NCI-H2196 (cell line): ENCODE results near the gene ZNF608.

Experiments used
- DNase-seq: peaks from one replicate; lab custom pipeline; 2025; ENCODE audit not compliant: unreplicated experiment; lab: John Stamatoyannopoulos, UW

The ZNF608 gene

DNA sequence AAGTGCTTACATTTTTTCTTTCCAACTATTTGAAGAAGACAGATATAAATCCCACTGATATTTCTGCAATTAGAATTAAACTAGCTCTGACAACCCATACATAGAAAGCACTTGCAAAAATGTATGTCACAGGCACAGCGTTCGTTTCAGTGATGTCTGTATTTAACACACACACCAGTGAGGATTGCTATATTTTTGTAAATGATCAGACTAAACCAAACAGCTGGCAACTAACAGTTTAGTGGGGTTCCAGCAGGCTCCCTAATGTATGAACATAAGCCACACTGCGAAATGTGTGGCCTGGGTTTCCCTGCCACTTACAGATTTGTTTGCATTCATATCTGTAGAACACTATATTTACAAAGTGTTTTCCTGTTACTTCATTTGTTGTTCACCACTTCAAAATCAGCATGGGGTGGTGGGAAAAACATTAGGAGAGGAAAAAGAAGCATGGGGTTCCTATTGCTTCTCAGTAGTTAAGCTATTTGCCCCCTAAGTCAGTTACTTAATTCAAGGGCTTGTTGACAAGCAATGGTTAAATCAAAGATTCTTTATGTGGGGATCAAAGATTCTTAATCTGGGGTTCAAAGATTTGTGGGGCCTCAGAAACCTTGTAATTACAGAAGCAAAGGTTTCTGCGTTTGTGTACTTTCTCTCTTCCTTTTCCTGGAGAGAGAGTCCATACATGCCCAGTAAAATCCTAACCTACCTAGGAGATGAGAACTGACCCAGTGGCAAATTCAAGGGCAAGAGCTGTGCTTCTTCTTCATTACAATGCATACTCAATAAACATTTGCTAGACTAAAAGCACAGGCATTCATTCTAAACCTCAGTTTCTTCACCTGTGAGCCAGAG is 27.1 kb downstream of the ZNF608 start:
- DNase-seq: no peak

DNA sequence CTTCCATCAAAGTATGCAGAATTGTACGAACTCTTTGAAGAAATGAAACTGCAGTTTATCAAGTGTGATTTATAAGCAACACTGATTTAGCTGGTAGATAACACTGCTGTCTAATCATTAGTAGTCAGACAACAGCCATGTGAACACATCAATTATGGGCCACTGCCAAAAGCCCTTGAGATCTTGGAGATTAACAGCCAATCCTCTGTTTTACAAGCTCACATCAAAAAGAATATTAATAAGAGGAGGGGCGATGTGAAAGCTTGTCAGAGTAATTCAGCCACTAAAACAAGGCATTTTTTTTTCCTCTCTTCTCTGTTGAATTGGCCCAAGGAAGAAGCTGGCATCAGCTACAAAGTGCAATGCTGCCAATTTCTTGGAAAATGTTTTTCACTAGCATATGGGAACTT is 28.1 kb downstream of the ZNF608 start:
- peak; percentile 63 for DNase-seq

DNA sequence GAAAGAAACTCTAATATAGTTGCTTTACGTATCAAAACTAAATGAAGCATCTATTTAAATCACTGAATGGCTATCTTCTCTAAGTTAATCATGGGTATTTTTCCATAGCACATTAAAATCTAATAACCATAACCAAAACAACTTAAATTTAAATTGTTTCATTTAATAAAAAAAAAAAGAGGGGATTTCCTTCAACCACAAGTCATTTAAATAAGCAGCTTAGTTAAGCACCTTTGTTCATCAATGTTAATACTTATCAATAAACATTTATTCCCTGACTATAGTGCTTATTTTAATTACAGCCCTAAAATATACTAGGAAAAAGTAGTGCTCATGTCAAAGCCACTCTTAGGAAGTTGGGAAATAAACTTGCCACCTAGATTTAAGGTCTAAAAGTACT is 30.3 kb downstream of the ZNF608 start:
- no peak for DNase-seq

DNA sequence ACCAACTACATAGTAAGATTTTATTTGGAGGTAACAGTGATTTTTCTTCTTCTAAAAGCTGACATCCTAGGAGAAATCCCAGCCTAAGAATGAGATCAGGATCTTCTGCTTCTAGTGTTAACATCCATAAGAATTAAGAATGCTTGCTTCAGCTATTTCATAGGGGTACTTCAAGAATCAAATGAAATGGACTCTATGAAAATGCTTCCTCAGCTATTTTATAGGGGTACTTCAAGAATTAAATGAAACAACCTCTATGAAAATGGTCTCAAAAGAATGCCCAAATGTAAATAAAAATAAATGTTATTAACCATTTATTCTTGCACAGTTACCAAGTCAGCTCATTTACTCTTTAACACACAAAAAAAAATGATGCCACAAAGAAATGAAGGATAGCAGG is 31.5 kb downstream of the ZNF608 start:
- no peak for DNase-seq

DNA sequence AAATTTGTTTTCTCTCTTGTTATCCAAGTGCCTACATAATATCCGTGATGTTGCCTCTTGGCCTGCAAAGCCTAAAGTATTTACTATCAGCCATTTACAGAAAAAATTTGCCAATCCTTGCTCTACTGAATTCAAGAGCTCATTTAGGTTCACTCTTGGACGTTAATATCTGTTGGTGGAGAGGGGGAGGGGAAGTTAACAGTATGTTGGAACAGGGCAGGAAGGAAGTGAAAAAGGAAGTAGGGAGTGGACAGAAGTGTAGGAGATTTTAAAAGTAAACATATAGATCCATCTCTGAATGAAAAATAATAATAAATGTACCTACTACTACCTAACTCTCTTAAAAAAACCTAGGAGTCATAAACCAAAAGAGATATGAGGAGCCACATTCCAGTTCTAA is 32.8 kb downstream of the ZNF608 start:
- no peak for DNase-seq

DNA sequence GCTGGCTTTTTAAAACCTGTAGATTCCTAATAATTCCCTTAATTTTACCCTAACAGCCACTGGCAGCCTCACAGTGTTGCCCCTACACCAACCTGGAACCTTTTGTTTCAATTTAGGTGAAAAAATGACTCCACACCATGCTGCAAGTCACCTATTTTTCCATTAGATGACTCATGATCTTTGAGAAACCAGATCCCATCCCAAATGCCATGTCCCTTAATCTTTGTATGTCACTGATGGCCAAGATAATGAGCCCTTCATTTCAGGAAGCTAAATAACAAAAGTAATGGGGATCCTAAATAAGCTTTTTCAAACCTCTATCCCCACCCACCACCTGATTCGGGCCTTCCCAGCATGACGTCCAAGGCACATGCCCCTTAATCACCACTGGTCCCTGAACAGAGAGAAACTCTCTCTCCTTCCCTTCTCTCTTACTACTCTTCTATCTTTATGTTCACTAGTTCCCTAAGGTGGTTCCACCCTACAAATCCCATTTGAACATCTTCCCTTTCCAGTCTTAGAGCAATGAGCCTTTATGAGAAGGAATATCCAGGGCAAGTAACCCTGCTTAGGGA is 33.6 kb downstream of the ZNF608 start:
- no peak for DNase-seq

DNA sequence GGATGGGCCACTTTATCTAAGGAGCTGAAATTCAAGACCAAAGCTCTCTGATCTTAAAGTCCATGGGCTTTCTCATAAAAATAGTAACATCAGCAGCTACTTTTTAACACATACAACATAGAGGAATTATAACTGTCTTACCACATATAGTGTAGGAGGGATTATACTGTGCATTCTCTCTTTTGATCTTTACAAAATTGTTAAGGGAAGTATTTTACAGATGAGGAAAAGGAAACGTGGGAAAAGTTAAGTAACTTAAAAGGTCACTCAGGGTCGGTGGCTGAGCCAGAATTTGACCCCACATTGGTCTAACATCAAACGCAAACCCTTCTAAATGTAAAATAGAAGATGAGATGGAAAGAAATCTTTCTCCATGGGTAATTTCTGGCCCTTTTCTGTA is 38.4 kb downstream of the ZNF608 start:
- DNase-seq: no peak

DNA sequence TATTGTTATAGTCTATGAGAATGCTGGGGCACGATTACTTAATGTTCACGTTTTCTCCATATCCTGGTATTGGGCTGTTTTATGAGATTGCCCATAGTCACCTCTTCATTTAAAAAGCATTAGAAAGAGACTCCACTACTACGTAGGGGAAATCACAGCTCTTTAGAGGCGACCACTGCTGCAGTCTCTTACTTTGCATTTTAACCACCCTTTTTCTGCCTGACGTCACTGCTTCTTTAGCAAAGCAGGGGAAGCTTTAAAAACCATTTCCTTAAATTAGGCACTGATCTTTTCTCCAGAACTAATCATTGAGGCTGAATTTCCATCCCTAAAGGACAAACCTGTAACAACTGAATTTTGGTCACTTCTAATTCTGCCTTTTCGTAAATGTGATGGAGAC is 38.9 kb downstream of the ZNF608 start:
- DNase-seq: no peak

DNA sequence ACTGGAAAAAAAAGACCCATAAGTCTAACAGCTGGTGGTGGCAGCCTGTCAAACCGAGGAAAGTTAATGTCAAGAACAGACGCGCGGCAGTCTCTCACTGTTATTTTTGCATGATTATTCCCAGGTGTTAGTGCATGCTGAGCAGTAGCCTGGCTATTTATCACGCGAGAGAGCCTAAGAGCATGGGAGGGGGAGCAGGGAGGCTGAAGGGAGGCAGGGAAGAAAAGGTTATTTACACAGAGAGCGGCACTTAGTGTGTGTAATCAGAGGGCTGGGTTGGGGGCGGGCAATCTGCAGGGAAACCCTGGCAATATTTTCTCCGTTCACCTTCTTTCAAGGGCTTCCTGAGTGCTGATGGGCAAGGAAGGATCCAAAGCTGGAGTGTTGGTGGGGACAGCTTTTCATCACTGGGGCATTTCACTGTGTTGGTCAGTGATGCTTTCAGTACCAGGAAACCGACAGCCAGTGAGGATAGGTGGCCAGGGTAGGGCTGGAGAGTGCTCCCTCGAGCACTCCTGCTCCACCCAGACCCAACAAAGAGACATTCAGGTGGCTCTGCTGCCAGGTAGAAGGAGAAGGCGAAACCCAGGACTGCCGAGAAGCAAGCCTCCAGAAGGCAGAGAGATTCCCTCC is 39.6 kb downstream of the ZNF608 start:
- DNase-seq: peak; percentile 60

DNA sequence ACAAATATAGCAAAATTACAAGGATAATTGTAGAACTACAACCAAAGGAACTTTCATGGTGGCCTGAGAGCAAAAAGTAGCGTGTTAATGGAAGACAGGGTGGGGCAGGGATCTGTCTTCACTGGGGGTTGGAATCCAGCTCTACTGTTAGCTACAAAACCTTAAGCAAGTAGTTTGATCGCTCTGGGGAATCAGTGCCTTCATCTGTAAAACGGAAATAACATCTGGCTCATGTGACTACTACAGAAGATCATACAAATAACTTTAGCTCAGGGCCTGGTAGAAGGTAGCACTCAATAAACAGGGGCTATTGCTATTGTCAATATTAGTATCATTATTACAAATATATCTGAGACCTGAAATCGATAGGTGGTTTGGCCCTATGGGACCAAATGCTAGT is 40.4 kb downstream of the ZNF608 start:
- no peak for DNase-seq

DNA sequence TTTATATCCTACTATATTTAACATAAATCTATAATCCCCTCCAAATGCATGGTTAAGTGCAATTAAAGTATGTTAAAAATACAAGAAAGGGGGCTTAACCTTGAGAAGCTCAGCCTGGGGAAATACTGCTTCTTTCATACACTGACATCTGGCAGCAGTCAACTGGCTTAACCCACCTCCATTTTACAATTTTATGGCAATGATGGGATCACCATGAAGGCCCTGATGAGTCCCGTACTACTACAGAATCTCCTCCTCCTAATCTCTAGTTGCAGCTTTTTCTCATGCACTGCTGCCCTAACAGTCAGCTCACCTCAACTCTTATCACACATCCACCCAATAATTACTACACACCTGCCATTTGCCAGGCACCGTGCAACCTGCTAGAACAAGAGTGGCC is 40.9 kb downstream of the ZNF608 start:
- no peak for DNase-seq

DNA sequence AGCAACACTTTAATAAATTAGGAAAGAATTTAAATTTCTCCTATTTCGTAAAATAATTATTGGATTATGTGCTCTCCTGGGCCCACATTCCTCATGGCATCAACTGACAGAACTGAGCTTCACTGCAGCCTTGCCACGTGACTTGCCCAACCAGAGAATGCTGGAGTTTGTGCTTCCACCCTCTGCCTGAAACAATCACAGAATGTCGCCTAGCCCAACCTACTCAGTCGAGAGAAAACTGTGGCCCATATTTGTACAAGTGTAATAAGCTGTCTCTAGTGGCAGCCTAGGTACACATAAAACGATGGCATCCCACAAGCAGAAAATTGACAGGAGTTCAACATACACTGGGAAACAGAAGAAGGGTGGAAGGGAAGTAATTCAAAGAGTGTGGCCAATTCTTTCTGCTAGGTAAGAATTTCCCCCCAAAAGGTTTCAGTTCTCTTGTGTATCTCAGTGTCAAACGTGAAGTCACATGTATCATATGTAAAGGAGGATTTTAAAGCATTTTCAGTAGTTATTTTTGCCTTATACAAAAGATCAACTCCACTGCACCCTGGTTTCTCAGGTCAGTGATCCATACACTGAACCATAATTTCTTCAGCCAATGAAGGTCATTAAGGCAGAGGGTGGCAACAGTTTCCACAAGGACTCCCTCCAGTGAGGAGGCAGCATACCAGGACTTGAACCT is 41.7 kb downstream of the ZNF608 start:
- DNase-seq: no peak

DNA sequence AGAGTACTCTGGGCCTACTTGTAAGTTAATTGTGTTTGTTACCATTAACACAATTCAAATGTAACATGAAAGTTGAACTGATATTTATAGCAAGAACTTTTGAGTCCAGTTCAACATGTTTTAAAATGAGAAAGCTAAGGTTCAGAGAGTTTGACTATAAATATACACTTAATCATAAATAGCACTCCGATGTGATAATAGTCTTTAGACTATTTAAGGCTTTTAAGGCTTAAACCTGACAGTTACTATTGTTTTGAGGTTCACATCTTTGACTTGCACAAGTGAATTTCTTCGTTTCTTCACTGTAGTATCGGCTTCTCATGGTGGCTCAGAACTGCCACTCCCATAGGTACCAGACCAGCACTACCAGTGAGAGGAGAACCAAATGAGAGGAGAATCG is 42.4 kb downstream of the ZNF608 start:
- DNase-seq: no peak

DNA sequence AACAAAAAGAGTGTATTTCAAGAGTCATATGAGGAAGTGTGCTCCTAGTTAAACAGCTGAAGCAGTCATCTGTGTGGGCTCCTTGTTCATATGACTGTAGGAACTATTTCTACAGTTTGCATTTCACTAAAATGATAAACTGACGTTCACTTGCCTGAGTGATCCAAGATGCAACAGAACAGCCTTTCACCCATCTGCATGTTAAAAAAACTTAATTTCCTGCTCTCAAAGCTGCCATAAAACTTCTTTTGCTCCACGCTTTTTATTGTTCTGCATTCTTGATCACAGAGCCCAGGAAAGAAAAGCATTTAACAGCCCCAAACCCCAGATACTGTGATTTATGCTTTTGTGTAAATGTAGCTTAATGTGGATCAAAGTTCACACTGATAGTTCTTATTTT is 43.9 kb downstream of the ZNF608 start:
- DNase-seq: no peak

DNA sequence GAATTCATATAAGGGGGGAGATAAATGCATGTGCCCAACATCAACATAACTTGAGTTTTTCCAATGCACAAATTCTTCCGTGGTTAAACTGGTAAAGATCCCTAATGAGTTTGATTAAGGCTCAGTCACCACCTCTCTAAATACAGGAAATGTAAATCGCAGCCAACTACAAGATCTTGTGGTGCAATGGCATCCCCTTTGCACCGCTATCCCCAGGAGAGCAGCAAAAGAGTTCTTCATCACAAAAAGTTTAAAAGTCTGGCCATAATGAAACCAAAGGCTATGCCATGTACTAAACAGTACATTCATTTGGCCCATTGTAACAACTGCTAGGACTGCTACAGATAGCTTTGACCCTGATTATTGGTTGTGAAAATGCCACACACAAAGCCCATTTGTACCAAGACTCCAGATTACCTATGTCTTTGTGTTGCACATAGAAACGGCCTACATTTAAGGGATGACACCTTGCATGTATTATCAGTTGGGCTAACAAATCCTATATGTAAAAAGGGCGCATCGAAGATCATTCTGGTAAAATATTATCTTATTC is 44.5 kb downstream of the ZNF608 start:
- DNase-seq: no peak

DNA sequence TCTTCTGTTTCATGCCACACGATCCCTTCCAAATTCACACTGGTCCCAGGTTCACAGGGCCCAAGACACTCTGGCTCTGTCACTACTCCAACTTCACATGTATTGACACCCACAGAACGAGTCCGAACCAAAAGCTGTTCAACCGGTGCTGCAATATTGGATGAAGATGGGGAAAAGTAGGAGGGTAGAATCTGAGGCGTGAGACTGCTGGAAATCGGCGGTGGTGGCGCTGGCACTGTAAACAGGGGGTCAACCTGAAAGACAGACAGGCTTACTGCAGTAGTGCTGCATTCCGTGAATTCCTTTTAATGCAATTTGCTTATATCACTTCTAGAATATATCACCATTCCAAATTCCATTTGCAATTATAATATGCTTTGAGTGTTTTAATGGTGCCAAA is 45.4 kb downstream of the ZNF608 start:
- no peak for DNase-seq

DNA sequence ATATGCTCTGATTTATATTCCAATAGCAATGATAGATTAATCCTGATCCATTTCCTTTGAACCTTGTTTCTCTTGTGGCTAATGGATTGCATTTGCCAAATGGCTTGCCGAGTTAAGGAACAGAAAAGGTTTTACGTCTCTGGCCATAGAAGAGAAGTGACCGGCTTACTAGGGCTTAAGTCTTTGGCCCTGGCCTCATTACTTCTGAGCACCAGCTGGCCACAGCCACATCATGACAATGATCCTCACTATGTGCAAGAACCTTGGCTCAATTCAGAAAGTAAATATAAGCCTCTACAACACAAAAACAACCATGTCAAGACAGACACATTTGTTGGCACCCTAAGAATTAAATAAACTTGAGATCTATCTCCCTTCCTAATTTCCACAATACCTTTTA is 46.1 kb downstream of the ZNF608 start:
- DNase-seq: no peak

DNA sequence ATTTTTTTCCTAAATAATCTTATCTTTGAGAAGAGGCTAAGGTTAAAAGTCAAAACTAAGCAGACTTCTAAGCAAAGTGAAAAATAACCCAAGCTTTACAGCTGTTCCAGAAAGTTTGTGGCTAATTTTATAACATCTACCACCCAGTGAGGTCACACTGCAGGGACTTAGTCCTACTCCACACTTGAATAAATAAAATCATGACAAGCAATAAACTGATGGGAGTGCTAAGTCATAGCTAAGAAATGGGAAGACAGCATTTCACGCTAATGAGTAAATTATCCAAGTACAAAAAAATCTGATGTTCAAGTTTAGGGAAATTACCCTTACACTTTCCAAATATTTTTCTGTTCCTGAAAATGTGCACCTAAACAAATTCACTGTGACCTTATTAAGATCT is 47.7 kb downstream of the ZNF608 start:
- no peak for DNase-seq

DNA sequence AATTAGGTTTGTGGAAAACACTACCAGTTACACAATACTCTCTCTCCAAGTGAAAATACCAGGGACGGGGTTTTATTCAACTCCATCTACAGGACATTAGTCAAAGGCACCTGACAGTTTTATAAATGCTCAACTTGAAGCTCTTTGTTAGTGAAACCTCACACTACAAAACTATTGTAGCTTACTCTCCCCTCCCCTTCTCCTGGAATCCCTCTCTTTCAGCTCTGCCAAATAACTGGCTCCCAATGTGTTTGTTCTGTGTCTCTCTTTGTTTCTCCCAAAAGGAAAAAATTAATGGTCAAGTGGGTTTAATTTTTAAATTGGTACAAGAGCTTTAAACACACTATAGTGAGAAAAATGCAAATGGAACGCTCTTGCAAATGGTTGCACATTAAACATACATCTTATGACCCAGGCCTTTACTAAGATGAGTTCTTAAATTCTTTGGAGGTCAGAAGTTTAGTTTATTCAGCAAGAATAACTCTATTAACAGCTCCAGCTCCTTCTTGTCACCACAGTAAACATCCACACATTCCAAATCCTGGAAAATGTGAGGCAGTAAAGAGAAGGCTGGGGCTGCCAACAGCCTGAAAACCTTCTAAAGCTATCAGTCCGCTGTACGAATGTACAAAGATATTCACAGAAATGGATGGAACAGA is 48.4 kb downstream of the ZNF608 start:
- DNase-seq: peak; percentile 28

DNA sequence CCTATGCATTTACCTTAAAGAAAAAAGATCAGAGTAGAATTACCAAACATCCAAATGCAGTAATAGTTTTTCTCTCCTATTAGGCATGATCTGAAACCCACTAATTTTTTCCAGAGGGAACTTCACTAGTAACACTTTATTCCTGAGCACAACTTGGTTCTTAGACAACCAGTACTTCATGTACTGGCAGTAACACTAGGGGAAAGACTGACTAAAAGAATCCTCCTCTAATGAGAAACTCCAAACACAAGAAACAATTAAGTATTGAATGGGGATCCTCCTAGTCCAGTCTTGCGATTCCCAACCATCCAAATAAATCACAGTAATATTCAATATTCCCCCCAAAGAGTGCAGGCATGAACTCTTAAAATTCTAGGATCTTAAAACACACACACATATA is 48.9 kb downstream of the ZNF608 start:
- DNase-seq: no peak

DNA sequence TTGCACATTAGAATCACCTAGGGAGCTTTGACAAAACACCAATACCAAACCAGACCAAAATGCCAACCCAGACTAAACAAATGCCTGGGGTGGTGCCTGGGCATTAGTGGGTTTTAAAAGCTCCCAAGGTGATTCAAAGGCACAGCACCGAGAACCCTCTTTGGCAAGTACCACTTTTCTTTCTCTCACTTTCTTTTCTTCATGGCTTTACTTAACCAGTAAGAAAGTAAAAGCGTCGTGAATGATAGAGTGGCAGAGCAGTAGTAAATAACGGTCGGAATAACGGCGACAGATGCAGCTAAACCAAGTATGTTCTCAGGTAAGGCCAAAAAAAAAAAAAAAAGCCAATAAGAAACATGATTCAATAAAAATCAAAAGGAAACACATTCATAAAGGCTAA is 49.5 kb downstream of the ZNF608 start:
- no peak for DNase-seq
